HepG2 (cell line): ENCODE results near the gene RAB2B. TPM values are rescaled to one million over a fixed set of nuclear protein-coding genes. Genes with fewer than 3 reads are reported as not detected.
A peak's percentile ranks its signal among the peaks of the same experiment; 100 is the strongest.

Experiments used
- HIVEP1 ChIP-seq: sonication (generic); formaldehyde crosslinking; IDR thresholded peaks from 2 replicates; pipeline ENCODE4 v1.4.0; 2020; ENCODE audit warnings: mild to moderate bottlenecking, missing genetic modification reagents
- HOXA7 ChIP-seq: sonication (generic); formaldehyde crosslinking; IDR thresholded peaks from 2 replicates; pipeline ENCODE4 v1.8.1; 2022; ENCODE audit warnings: mild to moderate bottlenecking, missing genetic modification reagents, moderate library complexity
- HOXD1 ChIP-seq: sonication (generic); formaldehyde crosslinking; IDR thresholded peaks from 2 replicates; pipeline ENCODE4 v1.5.0; 2020; ENCODE audit warnings: missing genetic modification reagents
- NR2C2 ChIP-seq: sonication (generic); formaldehyde crosslinking; IDR thresholded peaks from 2 replicates; pipeline ENCODE4 v1.4.0; 2020; ENCODE audit warnings: missing genetic modification reagents, mild to moderate bottlenecking, moderate library complexity, borderline replicate concordance
- PPARG ChIP-seq: conservative IDR thresholded peaks from 2 replicates; pipeline ENCODE4 v1.6.1; 2016; ENCODE audit warnings: missing biosample characterization, missing genetic modification reagents
- THAP7 ChIP-seq: sonication (generic); formaldehyde crosslinking; IDR thresholded peaks from 2 replicates; pipeline ENCODE4 v1.8.1; 2023; ENCODE audit warnings: mild to moderate bottlenecking, missing genetic modification reagents
- ZBTB10 ChIP-seq: sonication (generic); formaldehyde crosslinking; IDR thresholded peaks from 2 replicates; pipeline ENCODE4 v1.4.0; 2020; ENCODE audit warnings: missing genetic modification reagents, borderline replicate concordance
- ZBTB26 ChIP-seq: IDR thresholded peaks from 2 replicates; pipeline ENCODE4 v1.6.1; 2016; ENCODE audit warnings: missing compliant biosample characterization, missing genetic modification reagents, borderline replicate concordance
- ZBTB33 ChIP-seq: sonication (generic); formaldehyde crosslinking; IDR thresholded peaks from 2 replicates; pipeline ENCODE4 v1.4.0; 2020; ENCODE audit warnings: missing genetic modification reagents
- ZFP90 ChIP-seq: sonication (generic); formaldehyde crosslinking; IDR thresholded peaks from 2 replicates; pipeline ENCODE4 v1.8.0; 2022; ENCODE audit warnings: missing genetic modification reagents, mild to moderate bottlenecking, inconsistent platforms, borderline replicate concordance
- ZMAT5 ChIP-seq: sonication (generic); formaldehyde crosslinking; IDR thresholded peaks from 2 replicates; pipeline ENCODE4 v1.5.0; 2020; ENCODE audit warnings: mild to moderate bottlenecking, low read depth, missing genetic modification reagents, borderline replicate concordance
- ZNF12 ChIP-seq: sonication (generic); formaldehyde crosslinking; IDR thresholded peaks from 2 replicates; pipeline ENCODE4 v1.5.0; 2020; ENCODE audit warnings: missing genetic modification reagents
- ZNF343 ChIP-seq: sonication (generic); formaldehyde crosslinking; IDR thresholded peaks from 2 replicates; pipeline ENCODE4 v1.4.0; 2020; ENCODE audit warnings: mild to moderate bottlenecking, missing genetic modification reagents
- ZNF354B ChIP-seq: sonication (generic); formaldehyde crosslinking; IDR thresholded peaks from 2 replicates; pipeline ENCODE4 v1.8.0; 2022; ENCODE audit warnings: mild to moderate bottlenecking, missing genetic modification reagents
- ZNF615 ChIP-seq: sonication (generic); formaldehyde crosslinking; IDR thresholded peaks from 2 replicates; pipeline ENCODE4 v1.5.0; 2020; ENCODE audit warnings: mild to moderate bottlenecking, missing genetic modification reagents, borderline replicate concordance
- ZNF691 ChIP-seq: sonication (generic); formaldehyde crosslinking; IDR thresholded peaks from 2 replicates; pipeline ENCODE4 v1.4.0; 2020; ENCODE audit warnings: missing genetic modification reagents, low read depth, mild to moderate bottlenecking, borderline replicate concordance
- ZSCAN5A ChIP-seq: sonication (generic); formaldehyde crosslinking; IDR thresholded peaks from 2 replicates; pipeline ENCODE4 v1.8.0; 2022; ENCODE audit warnings: mild to moderate bottlenecking, missing genetic modification reagents, borderline replicate concordance
- polyA plus RNA-seq, 8 experiments: library from polyadenylated mRNA; depleted of rRNA in 3 of 8; stranded (reverse) in 7 of 8; unstranded in 1 of 8; fragments of >200 nt; fragmentation: Illumina TruSeq in 4 of 8; extraction: Trizol in 4 of 8; gene quantifications; 2 replicates each; pipeline versions ENCODE4 v1.2.1 to v1.2.3, GENCODE V29; 2011 to 2016; ENCODE audit warnings: low read depth in 4 of 8, missing spikeins in 1 of 8, mixed read lengths in 1 of 8; ENCODE audit not compliant: insufficient read depth in 1 of 8
- total RNA-seq, 5 experiments: library from RNA; depleted of rRNA; stranded (reverse); fragments of >200 nt; fragmentation: Illumina TruSeq; extraction: Trizol; gene quantifications; 2 replicates each; pipeline ENCODE4 v1.2.3, GENCODE V29; 2016; ENCODE audit warnings: low read depth in 1 of 5

RAB2B gene
- total and polyA plus RNA-seq, 2 of the 13 experiments (the other 11 are each of a cell fraction or from before 2014, with no cell fraction given), result 36.0 to 60.6 TPM

GRCh38 chr14:21455912-21456667 lies 20.7 kb downstream of the RAB2B start, which contains the start of gene CHD8 (continued):
- TF ChIP-seq ZNF691 (peak; percentile 45; the same call in 1 of the 2 replicates), HOXD1 (CRISPR knock-in tag) (no peak; the same call in 1 of the 2 replicates), ZBTB10 (no peak), ZBTB33 (CRISPR knock-in tag) (0 out of 2 replicates have a peak, but pooled peaks have one; percentile 45), ZMAT5 (CRISPR knock-in tag) (no peak), ZFP90 (CRISPR knock-in tag) (no peak), ZSCAN5A (CRISPR knock-in tag) (no peak), ZNF12 (no peak), HOXA7 (no peak), NR2C2 (CRISPR knock-in tag) (peak; percentile 92), ZNF354B (CRISPR knock-in tag) (no peak), HIVEP1 (CRISPR knock-in tag) (peak; percentile 74), ZNF343 (CRISPR knock-in tag) (no peak), ZBTB26 (CRISPR knock-in tag) (peak; percentile 57; the same call in 1 of the 2 replicates), ZNF615 (no peak), PPARG (CRISPR knock-in tag) (peak; percentile 93), THAP7 (CRISPR knock-in tag) (peak; percentile 90)
